ENCODE data around the gene KCTD12.

The KCTD12 gene

DNA sequence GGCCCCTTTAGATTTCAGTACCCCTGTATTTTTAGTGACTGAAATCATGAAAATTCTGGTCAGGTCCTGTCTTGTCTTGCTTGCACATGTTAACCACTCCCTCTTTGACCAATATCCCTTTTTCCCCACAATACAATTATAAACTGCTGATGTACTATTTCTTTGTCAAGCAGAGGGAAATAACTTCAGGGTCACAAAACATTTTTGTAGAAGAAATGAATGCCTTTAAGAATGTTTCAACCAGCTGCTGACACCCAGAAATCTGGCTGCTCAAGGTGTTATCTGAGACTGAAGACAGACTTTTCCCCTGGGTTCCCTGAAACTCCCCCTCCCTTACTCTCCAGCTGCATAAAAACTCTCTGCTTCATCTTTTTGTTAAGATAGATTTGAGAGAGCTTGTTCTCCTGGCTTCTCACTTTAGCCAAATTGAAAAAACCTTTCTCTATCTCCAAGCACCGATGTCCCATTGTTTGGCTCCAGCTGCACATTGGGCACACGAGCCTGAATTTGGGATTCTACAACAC, 43.7 kb upstream of the KCTD12 start:
- DNase-seq (ENCODE audit: low read depth in 1 of 2, low spot score in 1 of 2) = no peak
- no peaks in the 10 kb centered on the region for H3K27me3 ChIP-seq (ENCODE audit: insufficient read depth, poor library complexity, severe bottlenecking)
- TF ChIP-seq, protein P1, sequence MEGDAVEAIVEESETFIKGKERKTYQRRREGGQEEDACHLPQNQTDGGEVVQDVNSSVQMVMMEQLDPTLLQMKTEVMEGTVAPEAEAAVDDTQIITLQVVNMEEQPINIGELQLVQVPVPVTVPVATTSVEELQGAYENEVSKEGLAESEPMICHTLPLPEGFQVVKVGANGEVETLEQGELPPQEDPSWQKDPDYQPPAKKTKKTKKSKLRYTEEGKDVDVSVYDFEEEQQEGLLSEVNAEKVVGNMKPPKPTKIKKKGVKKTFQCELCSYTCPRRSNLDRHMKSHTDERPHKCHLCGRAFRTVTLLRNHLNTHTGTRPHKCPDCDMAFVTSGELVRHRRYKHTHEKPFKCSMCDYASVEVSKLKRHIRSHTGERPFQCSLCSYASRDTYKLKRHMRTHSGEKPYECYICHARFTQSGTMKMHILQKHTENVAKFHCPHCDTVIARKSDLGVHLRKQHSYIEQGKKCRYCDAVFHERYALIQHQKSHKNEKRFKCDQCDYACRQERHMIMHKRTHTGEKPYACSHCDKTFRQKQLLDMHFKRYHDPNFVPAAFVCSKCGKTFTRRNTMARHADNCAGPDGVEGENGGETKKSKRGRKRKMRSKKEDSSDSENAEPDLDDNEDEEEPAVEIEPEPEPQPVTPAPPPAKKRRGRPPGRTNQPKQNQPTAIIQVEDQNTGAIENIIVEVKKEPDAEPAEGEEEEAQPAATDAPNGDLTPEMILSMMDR (IDR thresholded peaks at IDR 0.05; ENCODE audit: insufficient read depth, low read length) = no peak
- TF ChIP-seq SPI1 (IDR thresholded peaks at IDR 0.05; ENCODE audit: borderline replicate concordance, low read depth) (no peak), POLR2AphosphoS5 (IDR thresholded peaks at IDR 0.05; ENCODE audit: low read depth) (no peak), GABPA (IDR thresholded peaks at IDR 0.05; ENCODE audit: low read depth) (no peak)
- TF ChIP-seq, protein P2, sequence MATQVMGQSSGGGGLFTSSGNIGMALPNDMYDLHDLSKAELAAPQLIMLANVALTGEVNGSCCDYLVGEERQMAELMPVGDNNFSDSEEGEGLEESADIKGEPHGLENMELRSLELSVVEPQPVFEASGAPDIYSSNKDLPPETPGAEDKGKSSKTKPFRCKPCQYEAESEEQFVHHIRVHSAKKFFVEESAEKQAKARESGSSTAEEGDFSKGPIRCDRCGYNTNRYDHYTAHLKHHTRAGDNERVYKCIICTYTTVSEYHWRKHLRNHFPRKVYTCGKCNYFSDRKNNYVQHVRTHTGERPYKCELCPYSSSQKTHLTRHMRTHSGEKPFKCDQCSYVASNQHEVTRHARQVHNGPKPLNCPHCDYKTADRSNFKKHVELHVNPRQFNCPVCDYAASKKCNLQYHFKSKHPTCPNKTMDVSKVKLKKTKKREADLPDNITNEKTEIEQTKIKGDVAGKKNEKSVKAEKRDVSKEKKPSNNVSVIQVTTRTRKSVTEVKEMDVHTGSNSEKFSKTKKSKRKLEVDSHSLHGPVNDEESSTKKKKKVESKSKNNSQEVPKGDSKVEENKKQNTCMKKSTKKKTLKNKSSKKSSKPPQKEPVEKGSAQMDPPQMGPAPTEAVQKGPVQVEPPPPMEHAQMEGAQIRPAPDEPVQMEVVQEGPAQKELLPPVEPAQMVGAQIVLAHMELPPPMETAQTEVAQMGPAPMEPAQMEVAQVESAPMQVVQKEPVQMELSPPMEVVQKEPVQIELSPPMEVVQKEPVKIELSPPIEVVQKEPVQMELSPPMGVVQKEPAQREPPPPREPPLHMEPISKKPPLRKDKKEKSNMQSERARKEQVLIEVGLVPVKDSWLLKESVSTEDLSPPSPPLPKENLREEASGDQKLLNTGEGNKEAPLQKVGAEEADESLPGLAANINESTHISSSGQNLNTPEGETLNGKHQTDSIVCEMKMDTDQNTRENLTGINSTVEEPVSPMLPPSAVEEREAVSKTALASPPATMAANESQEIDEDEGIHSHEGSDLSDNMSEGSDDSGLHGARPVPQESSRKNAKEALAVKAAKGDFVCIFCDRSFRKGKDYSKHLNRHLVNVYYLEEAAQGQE (IDR thresholded peaks at IDR 0.05; ENCODE audit: insufficient replicate concordance, low read depth) = no peak
- H3K27ac ChIP-seq (replicated peaks) = no peak overlapping the region
- no peak overlapping the region for H3K4me3 ChIP-seq (replicated peaks; ENCODE audit: insufficient read depth, low read length)

DNA sequence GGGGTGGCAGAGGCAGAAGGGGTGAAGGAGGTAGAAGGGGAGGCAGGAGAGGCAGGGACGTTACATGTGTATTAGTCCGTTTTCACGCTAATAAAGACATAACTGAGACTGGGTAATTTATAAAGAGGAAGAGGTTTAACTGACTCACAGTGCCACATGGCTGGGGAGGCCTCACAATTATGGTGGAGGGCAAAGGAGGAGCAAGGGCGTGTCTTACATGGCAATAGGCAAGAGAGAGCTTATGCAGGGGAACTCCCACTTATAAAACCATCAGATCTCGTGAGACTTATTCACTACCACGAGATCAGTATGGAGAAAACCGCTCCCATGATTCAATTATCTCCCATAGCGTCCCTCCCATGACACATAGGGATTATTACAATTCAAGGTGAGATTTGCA, 43.1 kb upstream of the KCTD12 start:
- no peak overlapping the region for H3K27ac ChIP-seq (replicated peaks)
- H3K27me3 ChIP-seq (ENCODE audit: insufficient read depth, poor library complexity, severe bottlenecking) = no peaks in the 10 kb centered on the region
- TF ChIP-seq, protein P1 (IDR thresholded peaks at IDR 0.05; ENCODE audit: insufficient read depth, low read length) = no peak
- TF ChIP-seq SPI1 (IDR thresholded peaks at IDR 0.05; ENCODE audit: borderline replicate concordance, low read depth) (peak; percentile 17; the same call in 1 of the 2 replicates), GABPA (IDR thresholded peaks at IDR 0.05; ENCODE audit: low read depth) (no peak), POLR2AphosphoS5 (IDR thresholded peaks at IDR 0.05; ENCODE audit: low read depth) (no peak)
- DNase-seq (ENCODE audit: low read depth in 1 of 2, low spot score in 1 of 2) = no peak
- H3K4me3 ChIP-seq (replicated peaks; ENCODE audit: insufficient read depth, low read length) = no peak overlapping the region

DNA sequence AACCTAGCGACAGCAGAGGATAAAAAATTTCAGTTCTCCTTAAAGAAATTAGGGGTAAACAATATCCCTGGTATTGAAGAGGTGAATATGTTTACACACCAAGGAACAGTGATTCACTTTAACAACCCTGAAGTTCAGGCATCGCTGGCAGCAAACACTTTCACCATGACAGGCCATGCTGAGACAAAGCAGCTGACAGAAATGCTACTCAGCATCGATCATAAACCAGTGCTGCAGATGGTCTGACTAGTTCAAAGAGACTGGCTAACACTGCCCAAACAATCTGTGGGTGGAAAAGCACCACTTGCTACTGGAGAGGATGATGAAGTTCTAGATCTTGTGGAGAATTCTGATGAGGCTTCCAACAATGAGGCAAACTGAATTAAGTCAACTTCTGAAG, 42.3 kb upstream of the KCTD12 start:
- no peak for DNase-seq (ENCODE audit: low read depth in 1 of 2, low spot score in 1 of 2)
- Histone ChIP-seq H3K27ac (replicated peaks) (no peak overlapping the region), H3K4me3 (replicated peaks; ENCODE audit: insufficient read depth, low read length) (no peak overlapping the region), H3K27me3 (ENCODE audit: insufficient read depth, poor library complexity, severe bottlenecking) (no peaks in the 10 kb centered on the region)
- TF ChIP-seq, protein P2 (IDR thresholded peaks at IDR 0.05; ENCODE audit: insufficient replicate concordance, low read depth) = no peak
- TF ChIP-seq POLR2AphosphoS5 (IDR thresholded peaks at IDR 0.05; ENCODE audit: low read depth) (no peak), GABPA (IDR thresholded peaks at IDR 0.05; ENCODE audit: low read depth) (no peak), SPI1 (IDR thresholded peaks at IDR 0.05; ENCODE audit: borderline replicate concordance, low read depth) (no peak)
- TF ChIP-seq, protein P1 (IDR thresholded peaks at IDR 0.05; ENCODE audit: insufficient read depth, low read length) = no peak

DNA sequence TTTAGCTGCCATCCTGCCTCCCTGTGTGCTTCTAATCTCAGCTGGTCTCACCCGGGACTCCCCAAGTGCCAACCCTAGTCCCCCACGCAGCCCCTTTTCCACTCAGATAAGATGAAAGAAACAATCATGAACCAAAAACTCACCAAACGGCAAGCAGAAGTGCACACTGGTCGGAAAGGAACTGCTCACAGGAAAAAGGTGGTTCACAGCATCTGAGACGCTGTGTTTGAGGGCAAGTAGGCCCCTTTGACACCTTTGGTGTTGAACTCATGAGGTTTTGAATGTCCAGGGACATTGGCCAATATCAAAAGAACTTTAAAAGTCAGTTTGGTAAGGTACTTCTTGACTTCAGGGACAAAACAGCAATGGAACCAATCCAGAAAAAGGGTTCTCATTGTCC, 41.8 kb upstream of the KCTD12 start:
- TF ChIP-seq POLR2AphosphoS5 (IDR thresholded peaks at IDR 0.05; ENCODE audit: low read depth) (no peak), SPI1 (IDR thresholded peaks at IDR 0.05; ENCODE audit: borderline replicate concordance, low read depth) (no peak), GABPA (IDR thresholded peaks at IDR 0.05; ENCODE audit: low read depth) (no peak)
- TF ChIP-seq, protein P2 (IDR thresholded peaks at IDR 0.05; ENCODE audit: insufficient replicate concordance, low read depth) = no peak
- TF ChIP-seq, protein P1 (IDR thresholded peaks at IDR 0.05; ENCODE audit: insufficient read depth, low read length) = no peak
- no peak overlapping the region for H3K27ac ChIP-seq (replicated peaks)
- no peak overlapping the region for H3K4me3 ChIP-seq (replicated peaks; ENCODE audit: insufficient read depth, low read length)
- no peaks in the 10 kb centered on the region for H3K27me3 ChIP-seq (ENCODE audit: insufficient read depth, poor library complexity, severe bottlenecking)
- no peak for DNase-seq (ENCODE audit: low read depth in 1 of 2, low spot score in 1 of 2)

All from HL-60 (cell line).